H1 (cell line): ENCODE results near the gene TMEM129. TPM values are rescaled to one million over a fixed set of nuclear protein-coding genes. Genes with fewer than 3 reads are reported as not detected.

Source experiments
- CTCF ChIA-PET: fragments of 300-600 bp; sonication (Branson Sonifier 250); formaldehyde crosslinking; loops from one replicate; lab custom pipeline; 2021; ENCODE audit not compliant: partially characterized antibody; lab: Charles Lee
- POLR2A ChIA-PET: fragments of 300-600 bp; sonication (Branson Sonifier 250); formaldehyde crosslinking; loops from one replicate; lab custom pipeline; 2021; ENCODE audit warnings: inconsistent platforms; ENCODE audit not compliant: partially characterized antibody; lab: Charles Lee
- DNase-seq, 2 experiments: peaks; one replicate each; pipeline versions ENCODE4 v3.0.0 to v3.0.0-alpha.2; 2010 to 2022; ENCODE audit warnings: low spot score in 2 of 2, low read depth in 1 of 2, mixed read lengths in 1 of 2
- FAIRE-seq: peaks from 2 replicates; lab custom pipeline; 2011; peaks lifted over from hg19 to GRCh38; lab: Jason Lieb, UNC
- H2AFZ ChIP-seq: 2 replicates; pipeline ENCODE4 v1.8.1; 2012; ENCODE audit warnings: low read length, inconsistent platforms
- H2AK5ac ChIP-seq: 2 replicates; pipeline ENCODE4 v1.6.1; 2013; ENCODE audit warnings: low read depth, low read length
- H2BK120ac ChIP-seq: replicated peaks from 2 replicates; pipeline ENCODE3; 2013; ENCODE audit warnings: low read depth, low read length, inconsistent platforms
- H2BK12ac ChIP-seq: 2 replicates; pipeline ENCODE4 v1.6.1; 2013; ENCODE audit warnings: low read depth, low read length
- H2BK15ac ChIP-seq: 2 replicates; pipeline ENCODE4 v1.6.1; 2013; ENCODE audit warnings: low read length
- H2BK20ac ChIP-seq: 2 replicates; pipeline ENCODE4 v1.6.1; 2013; ENCODE audit warnings: low read length
- H2BK5ac ChIP-seq: 2 replicates; pipeline ENCODE4 v1.6.1; 2013; ENCODE audit warnings: low read depth, low read length
- H3K14ac ChIP-seq: 2 replicates; pipeline ENCODE4 v1.6.1; 2013; ENCODE audit warnings: inconsistent platforms; ENCODE audit not compliant: insufficient read length
- H3K18ac ChIP-seq: 2 replicates; pipeline ENCODE4 v1.6.1; 2013; ENCODE audit warnings: low read length; ENCODE audit errors: extremely low read depth
- H3K23ac ChIP-seq: 2 replicates; pipeline ENCODE4 v1.6.1; 2013; ENCODE audit warnings: inconsistent platforms; ENCODE audit not compliant: insufficient read length
- H3K23me2 ChIP-seq: 2 replicates; pipeline ENCODE4 v1.6.1; 2013; ENCODE audit warnings: low read depth, low read length
- H3K27ac ChIP-seq: 2 replicates; pipeline ENCODE4 v1.6.1; 2011; ENCODE audit warnings: low read depth, low read length, inconsistent platforms
- H3K27me3 ChIP-seq, 4 experiments: replicated peaks in 1 of 4; 1 replicate in 1 of 4; 2 replicates in 3 of 4; pipeline versions ENCODE4 v1.6.1 to v1.8.1; 2011 to 2013; ENCODE audit warnings: low read length in 3 of 4, mild to moderate bottlenecking in 3 of 4, inconsistent platforms in 2 of 4, mixed read lengths in 2 of 4, moderate library complexity in 1 of 4; ENCODE audit not compliant: control insufficient read depth in 3 of 4, insufficient read depth in 3 of 4; ENCODE audit errors: extremely low read depth in 1 of 4
- H3K36me3 ChIP-seq, 4 experiments: 2 replicates each; pipeline versions ENCODE4 v1.6.1 to v1.8.1; 2011 to 2013; ENCODE audit warnings: mild to moderate bottlenecking in 4 of 4, low read length in 3 of 4, moderate library complexity in 2 of 4, control low read depth in 1 of 4, inconsistent platforms in 1 of 4; ENCODE audit not compliant: insufficient read depth in 4 of 4, control insufficient read depth in 2 of 4
- H3K4ac ChIP-seq: replicated peaks from 2 replicates; pipeline ENCODE3; 2013; ENCODE audit warnings: low read length, low read depth, mixed read lengths, inconsistent platforms; ENCODE audit not compliant: insufficient read length
- H3K4me1 ChIP-seq, 4 experiments: replicated peaks in 1 of 4; 1 replicate in 1 of 4; 2 replicates in 3 of 4; pipeline versions ENCODE4 v1.6.1 to v1.8.1; 2011 to 2013; ENCODE audit warnings: low read length in 3 of 4, inconsistent platforms in 2 of 4, mixed read lengths in 1 of 4; ENCODE audit not compliant: insufficient read depth in 4 of 4, control insufficient read depth in 3 of 4
- H3K4me2 ChIP-seq, 2 experiments: 2 replicates each; pipeline versions ENCODE4 v1.6.1 to v1.8.1; 2011 to 2013; ENCODE audit warnings: low read depth in 2 of 2, low read length in 2 of 2, control low read depth in 1 of 2, inconsistent platforms in 1 of 2, mild to moderate bottlenecking in 1 of 2; ENCODE audit not compliant: insufficient read depth in 1 of 2
- H3K4me3 ChIP-seq, 4 experiments: fragments of 200-600, 300-600 bp in 1 of 4; sonication (generic), shearing (Covaris generic), sonication (Bioruptor Twin) in 1 of 4; 2 replicates each; pipeline versions ENCODE4 v1.5.1 to v1.8.1; 2011 to 2016; ENCODE audit warnings: low read length in 4 of 4, low read depth in 3 of 4, control low read depth in 2 of 4, inconsistent platforms in 2 of 4, mild to moderate bottlenecking in 2 of 4, mixed read lengths in 1 of 4, moderate library complexity in 1 of 4; ENCODE audit not compliant: insufficient read depth in 2 of 4; ENCODE audit errors: extremely low read depth in 1 of 4
- H3K56ac ChIP-seq: replicated peaks from 2 replicates; pipeline ENCODE3; 2013; ENCODE audit warnings: low read depth, mild to moderate bottlenecking, mixed read lengths, low read length, inconsistent platforms; ENCODE audit not compliant: insufficient read length
- H3K79me1 ChIP-seq: 2 replicates; pipeline ENCODE4 v1.6.1; 2013; ENCODE audit warnings: low read depth, low read length, control low read depth
- H3K79me2 ChIP-seq, 2 experiments: 2 replicates each; pipeline versions ENCODE4 v1.6.1 to v1.8.1; 2012 to 2013; ENCODE audit warnings: low read length in 2 of 2, mild to moderate bottlenecking in 2 of 2, inconsistent platforms in 1 of 2; ENCODE audit not compliant: insufficient read depth in 2 of 2, control insufficient read depth in 1 of 2
- H3K9ac ChIP-seq, 4 experiments: replicated peaks in 1 of 4; 1 replicate in 1 of 4; 2 replicates in 3 of 4; pipeline versions ENCODE4 v1.6.1 to v1.8.1; 2011 to 2013; ENCODE audit warnings: low read depth in 3 of 4, low read length in 3 of 4, control low read depth in 2 of 4, mild to moderate bottlenecking in 2 of 4, moderate library complexity in 2 of 4, inconsistent platforms in 1 of 4; ENCODE audit errors: extremely low read depth in 1 of 4
- H3K9me3 ChIP-seq, 2 experiments: 2 replicates each; pipeline versions ENCODE4 v1.6.1 to v1.8.1; 2012 to 2013; ENCODE audit warnings: mild to moderate bottlenecking in 2 of 2, moderate library complexity in 2 of 2, control low read depth in 1 of 2, inconsistent platforms in 1 of 2, low read depth in 1 of 2, low read length in 1 of 2, mixed read lengths in 1 of 2; ENCODE audit not compliant: insufficient read depth in 2 of 2
- H4K20me1 ChIP-seq, 2 experiments: replicated peaks in 1 of 2; 2 replicates each; pipeline versions ENCODE3 to v1.8.1; 2011 to 2013; ENCODE audit warnings: inconsistent platforms in 2 of 2, low read length in 2 of 2, mild to moderate bottlenecking in 1 of 2; ENCODE audit not compliant: insufficient read depth in 2 of 2, control insufficient read depth in 1 of 2
- H4K5ac ChIP-seq: 2 replicates; pipeline ENCODE4 v1.6.1; 2013; ENCODE audit warnings: low read length, low read depth, mixed read lengths, inconsistent platforms; ENCODE audit not compliant: insufficient read length
- H4K8ac ChIP-seq: 2 replicates; pipeline ENCODE4 v1.8.0; 2013; ENCODE audit warnings: mild to moderate bottlenecking, moderate library complexity, low read length, inconsistent platforms; ENCODE audit not compliant: insufficient read depth; ENCODE audit errors: extremely low read depth
- H4K91ac ChIP-seq: replicated peaks from 2 replicates; pipeline ENCODE3; 2013; ENCODE audit warnings: low read length, mixed read lengths, inconsistent platforms; ENCODE audit not compliant: insufficient read length
- ATF3 ChIP-seq: IDR thresholded peaks from 2 replicates; pipeline ENCODE4 v1.6.1; 2011; ENCODE audit warnings: low read depth, mild to moderate bottlenecking, low read length; ENCODE audit not compliant: insufficient read depth
- EGR1 ChIP-seq: IDR thresholded peaks from 2 replicates; pipeline ENCODE4 v1.6.1; 2011; ENCODE audit warnings: low read depth, low read length, borderline replicate concordance
- MAFK ChIP-seq: IDR thresholded peaks from 2 replicates; pipeline ENCODE4 v1.6.1; 2012; ENCODE audit warnings: low read depth, mild to moderate bottlenecking, improper control_type of control experiment, low read length
- SAP30 ChIP-seq: fragments of 300-600 bp; sonication (generic); IDR thresholded peaks from 2 replicates; pipeline ENCODE4 v1.7.1; 2012; ENCODE audit warnings: low read length, moderate library complexity, mild to moderate bottlenecking, inconsistent platforms; ENCODE audit not compliant: insufficient read depth, insufficient replicate concordance
- SIRT6 ChIP-seq: IDR thresholded peaks from one replicate; pipeline ENCODE4 v1.7.1; 2012; ENCODE audit warnings: low read length, inconsistent platforms
- TAF7 ChIP-seq: optimal IDR thresholded peaks from 2 replicates; pipeline ENCODE3; 2011; ENCODE audit warnings: low read depth, mild to moderate bottlenecking, inconsistent platforms, low read length, moderate library complexity, borderline replicate concordance
- USF2 ChIP-seq: IDR thresholded peaks from 2 replicates; pipeline ENCODE4 v1.6.1; 2011; ENCODE audit warnings: low read length, improper control_type of control experiment
- ZNF274 ChIP-seq: IDR thresholded peaks from 2 replicates; pipeline ENCODE4 v1.7.0; 2012; ENCODE audit warnings: low read length, borderline replicate concordance; ENCODE audit errors: extremely low read depth
- WGBS, 2 experiments: shearing (Covaris generic) in 1 of 2; methylation state at CpG; one replicate each; pipeline versions ENCODE4 v1.1.6 to v1.1.7; 2013 to 2015; ENCODE audit warnings: low lambda C conversion rate in 2 of 2, mixed read lengths in 2 of 2, inconsistent platforms in 1 of 2, low coverage in 1 of 2, missing lambda C conversion rate in 1 of 2; ENCODE audit not compliant: insufficient replicate concordance in 2 of 2, insufficient coverage in 1 of 2, insufficient read length in 1 of 2; ENCODE audit errors: extremely low coverage in 1 of 2, missing lambda C conversion rate in 1 of 2; 5-methylcytosine and 5-hydroxymethylcytosine counted together
- polyA plus RNA-seq, 7 experiments: library from polyadenylated mRNA; depleted of rRNA in 3 of 7; stranded (reverse) in 5 of 7; unstranded in 2 of 7; fragments of >200 nt in 5 of 7; fragments of 200-250 nt in 2 of 7; gene quantifications; 1 replicate in 5 of 7; 2 replicates in 1 of 7; 4 replicates in 1 of 7; pipeline versions ENCODE4 v1.2.1 to v1.2.3, GENCODE V29; 2011 to 2013; ENCODE audit warnings: missing spikeins in 2 of 7, mixed read lengths in 2 of 7
- total RNA-seq: library from RNA; stranded (reverse); fragmentation: NEBNext Ultra II Directional; extraction: Animal tissue kit (Norgen Biotek cat#: 25700); gene quantifications from 2 replicates; pipeline ENCODE4 v1.2.1, GENCODE V29; 2021

TMEM129 gene
- total and polyA plus RNA-seq, 2 of the 8 experiments (the other 6 are each of a cell fraction or from before 2014, with no cell fraction given) = 31.5 to 58.7 TPM

- 12% methylated on average over 33 of the region's 61 CpGs; no CpG with 5 or more reads in 1 of the 2 experiments for WGBS, 2 experiments
- no peak overlapping the region for H2AFZ ChIP-seq
- H3K4me3 ChIP-seq = peak overlapping the region; percentile 84 to 99 (median 96)
- peaks cover 18 to 32% (median 20%) of the 10 kb centered on the region in 4 experiments for H3K36me3 ChIP-seq
- H3K27ac ChIP-seq = no peak overlapping the region; the same call in 1 of the 2 replicates
- H3K4ac ChIP-seq = no peak overlapping the region
- no peak overlapping the region for H3K23ac ChIP-seq
- peaks cover 9 to 37% of the 10 kb centered on the region in 2 experiments; a peak in 3 of 4 replicates for H3K79me2 ChIP-seq
- peak overlapping the region; percentile 36 for H4K5ac ChIP-seq
- H2AK5ac ChIP-seq = no peak overlapping the region
- H3K9ac ChIP-seq = peak overlapping the region; percentile 56 to 93 (median 77)
- no peak overlapping the region for H2BK15ac ChIP-seq
- peaks cover 18% of the 10 kb centered on the region for H3K79me1 ChIP-seq
- H3K4me1 ChIP-seq = peaks cover 0 to 19% (median 12%) of the 10 kb centered on the region in 4 experiments; a peak in 6 of 7 replicates
- H2BK12ac ChIP-seq = no peak overlapping the region
- H2BK120ac ChIP-seq = no peak overlapping the region
- H3K14ac ChIP-seq = no peak overlapping the region
- peak overlapping the region; percentile 80 to 85 for H3K4me2 ChIP-seq
- peaks cover 10 to 28% of the 10 kb centered on the region in 2 experiments for H4K20me1 ChIP-seq
- H3K18ac ChIP-seq = no peak overlapping the region; the same call in 1 of the 2 replicates
- H4K8ac ChIP-seq = no peak overlapping the region
- no peaks in the 10 kb centered on the region for H3K9me3 ChIP-seq
- ChIA-PET CTCF (interaction anchor here (0.7 to 18.6 kb wide), 7 partner anchors 8 to 97 kb away, joined by 3 to 326 read pairs (median 4); no protein-coding TSS in a partner anchor), POLR2A (interaction anchor here (0.8 to 8.8 kb wide), 12 partner anchors 8 to 77 kb away, joined by 3 to 100 read pairs (median 7); partner anchors contain the start of genes FGFR3 and SLBP)
- no peak for DNase-seq
- no peak overlapping the region for H2BK20ac ChIP-seq
- H3K27me3 ChIP-seq = no peaks in the 10 kb centered on the region
- peaks cover 12% of the 10 kb centered on the region for H3K23me2 ChIP-seq
- peak overlapping the region; percentile 51 for H4K91ac ChIP-seq
- peak overlapping the region; percentile 42 for H3K56ac ChIP-seq
- H2BK5ac ChIP-seq = peak overlapping the region; percentile 35; the same call in 1 of the 2 replicates
- FAIRE-seq = no peak
- TF ChIP-seq ATF3 (no peak), TAF7 (no peak), USF2 (no peak), SIRT6 (no peak), ZNF274 (no peak), SAP30 (peak; percentile 48), MAFK (no peak), EGR1 (no peak)
Measured at GRCh38 chr4:1721666-1722550, 785 bp upstream of the TMEM129 start.
